Astrocyte of the cerebellum (primary cell): ENCODE measurements around the gene CHKA.

Source experiments
- DNase-seq: peaks from one replicate; pipeline ENCODE4 v3.0.0-alpha.2; 2011; ENCODE audit warnings: low read depth
- H3K4me3 ChIP-seq: 2 replicates; pipeline ENCODE4 v1.5.1; 2011; ENCODE audit warnings: mild to moderate bottlenecking, low read depth, low read length, moderate library complexity
- in situ Hi-C: cut with HindIII; loops from 2 replicates; pipeline ENCODE4 v1.10.0; 2017; ENCODE audit warnings: low sequenced_read_pairs
- TF ChIP-seq, protein P1 (sequence below): IDR thresholded peaks from 2 replicates; pipeline ENCODE4 v1.5.1; 2012; ENCODE audit warnings: low read length, low read depth, moderate library complexity, mild to moderate bottlenecking; ENCODE audit errors: missing control alignments

Gene CHKA

DNA sequence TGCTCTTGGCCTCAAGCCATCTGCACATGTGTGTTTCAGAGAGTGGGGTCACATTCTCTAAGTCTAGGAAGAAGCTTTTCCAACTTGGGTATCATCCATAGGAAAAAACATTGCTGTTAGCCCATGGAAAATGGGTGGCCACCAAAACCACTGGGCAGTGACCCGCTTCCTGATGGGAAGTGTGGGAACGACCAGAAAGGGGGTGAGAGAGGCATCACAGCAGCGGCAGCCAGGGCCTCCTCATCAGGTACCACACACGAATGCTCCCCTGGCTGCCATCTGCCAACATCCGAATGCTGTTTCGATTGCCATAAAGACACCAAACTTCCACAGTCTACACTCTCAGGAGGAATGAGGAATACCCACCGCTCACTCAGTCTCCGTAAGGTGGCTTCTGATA lies 40.3 kb downstream of the CHKA start:
- in situ Hi-C loops: no loop called here
- no peak for DNase-seq
- no peak overlapping the region for H3K4me3 ChIP-seq
- TF ChIP-seq, protein P1, sequence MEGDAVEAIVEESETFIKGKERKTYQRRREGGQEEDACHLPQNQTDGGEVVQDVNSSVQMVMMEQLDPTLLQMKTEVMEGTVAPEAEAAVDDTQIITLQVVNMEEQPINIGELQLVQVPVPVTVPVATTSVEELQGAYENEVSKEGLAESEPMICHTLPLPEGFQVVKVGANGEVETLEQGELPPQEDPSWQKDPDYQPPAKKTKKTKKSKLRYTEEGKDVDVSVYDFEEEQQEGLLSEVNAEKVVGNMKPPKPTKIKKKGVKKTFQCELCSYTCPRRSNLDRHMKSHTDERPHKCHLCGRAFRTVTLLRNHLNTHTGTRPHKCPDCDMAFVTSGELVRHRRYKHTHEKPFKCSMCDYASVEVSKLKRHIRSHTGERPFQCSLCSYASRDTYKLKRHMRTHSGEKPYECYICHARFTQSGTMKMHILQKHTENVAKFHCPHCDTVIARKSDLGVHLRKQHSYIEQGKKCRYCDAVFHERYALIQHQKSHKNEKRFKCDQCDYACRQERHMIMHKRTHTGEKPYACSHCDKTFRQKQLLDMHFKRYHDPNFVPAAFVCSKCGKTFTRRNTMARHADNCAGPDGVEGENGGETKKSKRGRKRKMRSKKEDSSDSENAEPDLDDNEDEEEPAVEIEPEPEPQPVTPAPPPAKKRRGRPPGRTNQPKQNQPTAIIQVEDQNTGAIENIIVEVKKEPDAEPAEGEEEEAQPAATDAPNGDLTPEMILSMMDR: no peak

DNA sequence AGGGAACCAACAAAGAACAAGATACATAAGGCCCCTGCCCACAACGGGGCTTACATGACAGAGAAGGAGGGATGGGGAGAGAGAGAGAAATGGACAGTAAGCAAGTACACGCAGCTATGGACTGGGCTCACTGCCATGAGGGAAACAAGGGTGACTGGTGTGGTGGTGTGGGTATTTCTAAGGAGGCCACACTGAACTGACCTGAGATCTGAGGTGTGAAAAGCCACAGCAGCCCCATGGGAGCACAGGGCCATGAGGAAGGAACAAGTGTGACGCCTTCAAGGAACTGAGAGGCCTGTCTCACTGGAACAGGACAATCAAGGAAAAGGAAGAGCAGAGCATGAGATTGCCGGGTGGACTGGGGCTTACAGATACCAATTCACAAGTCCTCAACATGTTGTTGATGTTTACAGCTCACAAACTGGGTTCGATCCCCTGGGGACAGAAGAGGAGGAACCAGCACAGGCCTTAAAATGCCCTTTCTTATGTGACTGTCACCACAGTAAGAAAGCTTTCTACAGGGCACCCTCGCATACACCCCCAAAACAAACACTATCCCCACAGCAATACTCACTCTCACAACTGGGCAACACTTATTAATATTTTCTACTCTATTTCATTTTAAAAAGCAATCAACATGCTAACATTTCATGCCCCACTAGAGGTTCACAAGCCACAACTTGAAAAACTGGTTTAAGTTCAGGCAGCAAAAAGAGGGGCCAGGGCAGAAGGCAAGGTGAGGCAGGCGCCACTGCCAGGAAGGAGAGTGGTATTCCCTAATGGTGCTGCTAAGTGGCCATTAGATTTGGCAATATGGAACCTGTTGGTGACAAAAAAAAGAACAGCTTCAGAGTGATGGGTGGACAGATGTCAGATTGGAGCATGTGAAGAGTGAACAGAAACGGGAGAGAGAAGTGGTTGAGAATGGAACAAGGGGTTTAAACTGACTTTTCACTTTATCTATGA lies 43.3 kb downstream of the CHKA start:
- no peak overlapping the region for H3K4me3 ChIP-seq
- no peak for DNase-seq
- in situ Hi-C loops: no loop called here
- TF ChIP-seq, protein P1: no peak

DNA sequence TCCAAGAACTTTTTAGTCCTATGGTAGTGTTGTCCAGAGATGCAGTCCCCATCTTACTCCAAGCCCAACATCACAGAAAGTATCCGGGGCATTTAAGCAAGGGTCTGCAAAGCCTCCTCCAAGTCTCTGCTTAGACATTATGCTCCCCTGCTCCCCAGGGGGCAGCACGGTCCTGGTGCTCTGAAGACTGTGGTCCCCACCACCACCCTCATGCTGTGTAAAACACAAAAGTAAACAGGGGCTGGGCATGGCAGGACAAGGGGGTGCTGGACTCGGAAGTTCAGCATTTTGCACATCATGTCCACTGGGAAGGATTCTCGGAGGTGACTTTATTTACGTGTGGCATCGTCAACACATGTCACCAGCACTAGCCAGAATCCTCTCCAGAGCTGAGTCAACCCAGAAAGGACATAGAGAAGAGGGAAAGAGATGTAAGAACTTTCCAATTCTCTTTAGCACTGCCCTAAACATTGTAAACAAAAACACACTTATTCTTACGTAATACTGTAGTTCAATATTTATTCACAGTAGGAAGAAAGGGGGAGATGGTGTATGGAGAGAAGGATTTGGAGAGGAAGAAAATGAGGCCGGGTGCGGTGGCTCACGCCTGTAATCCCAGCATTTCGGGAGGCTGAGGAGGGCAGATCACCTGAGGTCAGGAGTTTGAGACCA lies 44.7 kb downstream of the CHKA start:
- TF ChIP-seq, protein P1: no peak
- no peak overlapping the region for H3K4me3 ChIP-seq
- no peak for DNase-seq
- in situ Hi-C loops: no loop called here

DNA sequence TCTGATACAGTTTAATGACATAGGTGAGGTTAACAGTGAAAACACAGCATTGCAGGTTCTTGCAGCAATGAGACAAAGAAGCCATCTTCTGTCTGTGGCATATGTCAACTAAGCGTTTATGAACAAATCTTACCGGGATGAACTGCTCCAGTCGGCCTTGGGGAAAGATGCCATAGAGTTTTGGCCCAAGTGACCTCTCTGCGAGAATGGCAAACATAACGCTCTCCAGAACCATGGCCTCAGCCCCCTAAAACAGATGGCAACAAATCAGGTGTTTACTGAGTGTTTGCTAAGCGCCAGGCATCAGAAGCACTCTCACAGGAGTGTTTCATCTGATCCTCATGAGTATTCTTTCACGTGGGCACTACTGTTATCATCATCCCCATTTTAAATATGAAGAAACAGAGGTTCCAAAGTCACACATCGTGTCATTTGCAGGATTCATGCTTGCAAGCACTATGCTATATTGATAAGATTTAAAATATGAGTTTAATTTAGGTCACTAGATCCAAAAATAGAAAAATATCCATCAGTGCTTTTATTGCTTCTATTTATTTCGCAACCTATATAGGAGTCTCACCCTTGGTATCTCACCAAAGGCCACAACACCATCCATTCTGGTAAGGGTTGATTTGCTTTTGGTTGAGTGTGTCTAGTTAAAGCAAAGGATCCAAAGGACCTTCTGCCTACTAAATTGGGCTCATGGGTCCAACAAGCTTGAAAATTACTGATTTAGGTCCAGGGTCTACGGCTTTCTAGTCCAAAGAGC lies 46.4 kb downstream of the CHKA start:
- no peak for DNase-seq
- in situ Hi-C loops: no loop called here
- TF ChIP-seq, protein P1: no peak

DNA sequence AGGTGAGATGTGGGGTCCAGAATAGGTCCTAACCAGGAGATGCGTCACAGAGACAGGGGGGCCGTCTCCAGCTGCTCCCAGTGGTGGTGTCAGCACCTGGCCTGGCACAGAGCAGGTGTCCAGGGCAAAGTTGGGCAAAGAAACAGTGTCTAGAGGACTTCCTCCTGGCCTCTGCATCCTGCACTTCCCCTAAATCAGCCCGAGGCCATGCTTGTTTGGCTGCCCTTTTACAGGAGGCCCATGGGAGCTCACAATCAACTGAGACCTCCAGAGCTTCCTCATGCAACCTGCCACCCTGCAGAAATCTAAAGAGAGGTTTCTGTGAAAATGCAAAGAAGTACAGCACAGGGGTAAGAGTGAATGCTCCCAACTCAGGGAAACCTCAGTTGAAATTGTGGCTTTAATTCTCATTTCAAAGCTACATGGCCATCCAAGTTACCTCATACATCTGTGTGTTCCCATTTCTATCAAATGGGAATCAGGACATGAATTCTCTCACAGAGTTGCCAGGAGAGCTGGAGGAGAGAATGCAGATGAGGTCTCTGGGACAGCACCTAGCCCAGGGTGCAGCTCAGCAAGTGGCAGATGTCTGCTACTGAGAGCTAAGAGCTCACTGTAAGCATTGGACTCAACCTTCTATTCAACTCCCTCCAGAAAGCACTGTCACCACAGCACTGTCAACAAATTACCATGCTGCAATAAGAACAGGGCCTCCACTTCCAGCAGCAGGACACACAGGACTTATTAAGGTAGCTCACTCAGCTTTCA lies 49.7 kb downstream of the CHKA start:
- in situ Hi-C loops: no loop called here
- no peak for DNase-seq
- TF ChIP-seq, protein P1: no peak
- no peak overlapping the region for H3K4me3 ChIP-seq

More for the DNA sequence above, 46.4 kb downstream of the CHKA start:
- no peak overlapping the region for H3K4me3 ChIP-seq
